ENCODE data around the gene PARP6. TPM values are rescaled to one million over a fixed set of nuclear protein-coding genes. Genes with fewer than 3 reads are reported as not detected.

The PARP6 gene, protein sequence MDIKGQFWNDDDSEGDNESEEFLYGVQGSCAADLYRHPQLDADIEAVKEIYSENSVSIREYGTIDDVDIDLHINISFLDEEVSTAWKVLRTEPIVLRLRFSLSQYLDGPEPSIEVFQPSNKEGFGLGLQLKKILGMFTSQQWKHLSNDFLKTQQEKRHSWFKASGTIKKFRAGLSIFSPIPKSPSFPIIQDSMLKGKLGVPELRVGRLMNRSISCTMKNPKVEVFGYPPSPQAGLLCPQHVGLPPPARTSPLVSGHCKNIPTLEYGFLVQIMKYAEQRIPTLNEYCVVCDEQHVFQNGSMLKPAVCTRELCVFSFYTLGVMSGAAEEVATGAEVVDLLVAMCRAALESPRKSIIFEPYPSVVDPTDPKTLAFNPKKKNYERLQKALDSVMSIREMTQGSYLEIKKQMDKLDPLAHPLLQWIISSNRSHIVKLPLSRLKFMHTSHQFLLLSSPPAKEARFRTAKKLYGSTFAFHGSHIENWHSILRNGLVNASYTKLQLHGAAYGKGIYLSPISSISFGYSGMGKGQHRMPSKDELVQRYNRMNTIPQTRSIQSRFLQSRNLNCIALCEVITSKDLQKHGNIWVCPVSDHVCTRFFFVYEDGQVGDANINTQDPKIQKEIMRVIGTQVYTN
- 12.2 and 15.5 TPM in 2 replicates for total RNA-seq

DNA sequence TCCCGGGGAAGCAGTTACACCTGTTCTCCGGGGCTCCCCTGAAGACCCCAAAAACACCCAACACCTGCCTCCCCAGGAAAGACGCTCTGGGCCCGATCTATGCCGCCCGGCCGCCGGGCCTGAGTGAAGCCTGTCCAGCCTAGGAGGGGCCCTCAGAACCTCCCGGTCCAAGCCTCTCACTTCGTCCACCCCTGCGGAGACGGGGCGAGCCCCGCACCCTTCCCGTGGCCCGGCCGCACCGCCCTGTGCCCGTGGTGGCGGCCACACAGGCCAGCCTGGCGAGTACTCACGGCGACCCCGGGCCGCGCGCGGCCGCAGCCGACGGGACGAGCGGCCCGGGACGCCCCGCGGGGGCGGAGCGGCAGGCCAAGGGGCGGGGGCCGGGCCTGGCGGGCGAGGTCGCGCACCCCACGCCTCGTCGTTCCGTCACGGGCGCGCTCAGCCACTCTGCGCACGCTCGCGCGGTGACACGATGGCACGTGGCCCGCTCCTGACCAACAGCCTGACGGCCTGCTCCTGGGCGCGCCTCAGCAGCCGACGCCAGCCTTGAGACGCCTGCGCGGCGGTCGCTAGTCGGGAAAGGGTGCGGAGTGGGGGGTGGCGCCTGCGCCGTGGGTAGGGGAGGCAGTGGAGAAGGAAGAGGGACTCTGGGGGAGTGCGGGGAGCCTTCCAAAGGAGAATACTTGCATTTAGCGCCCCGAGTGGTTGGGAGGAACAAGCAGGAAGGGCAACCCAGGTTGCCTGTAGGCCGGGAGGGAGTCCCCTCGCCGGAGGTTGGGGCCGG lies at the start of gene PARP6:
PARP6 (minus strand) TSS at position 342 of the 784 bp plus-strand sequence. CDS start 5,077 bp downstream, outside the sequence.

DNA sequence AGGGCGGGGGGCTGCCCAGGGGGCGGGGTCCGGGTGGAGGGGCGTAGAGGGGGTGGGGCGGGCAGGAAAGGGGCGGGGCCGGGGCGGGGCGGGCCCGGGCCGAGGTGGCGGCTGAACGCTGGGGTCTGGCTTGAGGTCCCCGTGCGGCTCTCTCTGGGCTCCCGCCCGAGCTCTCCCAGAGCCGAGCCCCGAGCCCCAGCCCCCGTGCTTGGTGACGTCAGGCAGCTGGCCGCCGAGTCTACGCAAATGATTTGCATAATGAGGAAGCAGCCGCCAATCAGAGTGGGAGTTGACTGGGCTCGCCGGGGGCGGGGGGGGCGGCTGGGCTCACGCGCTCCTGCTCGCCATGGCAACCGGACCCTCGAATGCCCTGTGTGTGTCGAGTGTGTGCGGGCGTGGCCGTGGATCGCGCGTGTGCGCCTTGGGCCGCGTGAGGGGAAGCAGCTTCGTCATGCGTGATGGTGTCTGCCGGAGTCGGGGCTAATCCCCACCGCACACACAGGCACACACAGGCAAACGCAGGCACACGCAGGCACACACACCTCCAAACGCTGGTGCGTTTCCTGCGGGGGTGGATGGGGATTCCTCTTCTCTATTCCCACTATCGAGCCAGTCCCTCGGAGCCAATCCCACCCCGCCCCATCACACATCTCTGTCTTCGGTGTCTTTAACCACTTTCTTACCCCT lies 47.8 kb upstream of the PARP6 start, which contains the start of gene CELF6:
CELF6 (minus strand) TSS at position 173 of the 687 bp plus-strand sequence. CDS start 283 bp downstream, outside the sequence.

DNA sequence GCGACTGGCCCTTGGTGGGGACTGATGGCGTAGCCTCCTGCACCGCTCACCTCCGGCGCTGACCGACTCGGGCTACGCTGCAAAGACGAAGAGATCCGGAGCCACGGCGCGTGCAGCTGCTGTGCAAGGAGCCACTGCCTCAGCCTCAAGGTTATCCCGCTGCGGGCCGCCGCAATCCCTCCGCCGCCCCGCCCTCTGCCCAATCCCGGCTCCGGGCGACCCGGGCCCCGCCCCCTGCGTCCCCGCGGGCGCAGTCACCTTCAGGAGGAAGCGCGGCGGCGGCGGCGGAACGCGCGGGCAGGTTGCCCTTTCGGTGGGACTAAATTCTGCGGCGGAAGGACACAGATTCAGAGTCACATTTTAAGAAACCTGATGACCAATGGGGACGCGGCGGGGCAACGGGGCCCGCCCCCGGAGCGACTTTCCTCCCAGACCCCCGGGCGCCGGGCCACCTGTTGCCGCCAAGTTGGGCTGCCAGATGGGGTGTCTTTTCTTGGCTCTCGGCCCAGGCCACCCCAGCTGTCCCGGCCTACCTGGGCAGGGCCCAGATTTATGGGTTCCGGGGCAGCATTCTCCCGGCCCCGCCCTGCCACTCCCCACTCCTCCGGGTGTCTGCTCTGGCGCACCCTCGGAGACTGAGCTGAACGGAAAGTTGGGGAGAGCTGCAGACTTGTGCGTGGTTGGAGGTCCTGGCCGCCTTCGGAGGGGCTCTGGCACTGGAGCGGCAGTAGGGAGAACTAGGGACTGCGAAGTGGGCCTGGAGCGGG lies 41.1 kb downstream of the PARP6 start, which contains the start of gene PKM:
PKM (minus strand) TSS at position 125 of the 767 bp plus-strand sequence. CDS start 12,093 bp downstream, outside the sequence.

DNA sequence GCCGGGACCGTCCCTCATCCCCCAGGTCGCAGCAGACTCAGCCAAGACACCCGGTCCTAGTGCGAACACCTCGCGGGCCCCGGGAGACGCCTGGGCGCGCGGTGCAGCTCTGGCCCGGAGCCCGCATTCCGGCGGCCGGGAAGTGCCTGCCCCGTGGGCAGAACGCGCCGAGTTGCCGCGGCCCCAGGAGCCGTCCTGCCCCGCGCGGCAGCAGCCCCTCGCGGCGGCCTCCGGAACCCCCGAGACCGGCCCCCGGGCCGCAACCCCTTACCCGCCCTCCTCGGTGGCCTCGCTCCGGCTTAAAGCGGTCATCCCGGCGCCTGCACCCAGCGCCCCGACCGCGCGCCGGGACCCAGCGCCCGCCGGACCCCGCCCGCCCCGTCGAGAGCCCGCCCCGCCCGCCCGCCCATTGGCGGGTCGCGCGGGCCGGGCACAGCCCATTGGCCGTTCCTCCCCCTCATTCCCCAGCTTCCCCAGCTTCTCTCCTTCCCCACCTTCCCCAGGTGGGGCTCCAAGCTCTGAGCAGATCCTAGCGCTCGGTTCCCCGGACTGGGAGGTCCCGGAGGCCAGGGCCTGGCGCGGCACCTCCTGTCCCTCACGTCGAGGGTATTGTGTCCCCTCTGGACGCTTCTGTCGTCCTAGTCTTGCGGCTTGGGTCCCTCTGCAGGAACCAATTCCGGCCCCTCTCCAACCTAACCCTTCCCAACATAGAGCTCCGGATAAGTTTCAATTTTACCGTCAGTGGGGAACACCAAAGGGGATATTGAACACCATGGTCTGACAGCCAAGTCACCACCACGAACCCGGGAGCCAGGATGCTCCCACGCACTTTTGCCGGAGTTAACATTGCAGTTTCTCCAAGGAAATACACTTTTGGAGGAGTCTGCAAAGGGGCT lies 74.6 kb downstream of the PARP6 start, which contains the start of gene GRAMD2A:
GRAMD2A (minus strand) TSS at position 328 of the 896 bp plus-strand sequence.

Other genes with a start within 250 kb of the PARP6 start
- 49.7 and 51.2 TPM in 2 replicates for gene MYO9A, start 154.4 kb downstream of the PARP6 start, total RNA-seq
- gene SENP8, start 154.2 kb downstream of the PARP6 start, total RNA-seq, result 2.0 and 2.6 TPM in 2 replicates
- gene GRAMD2A, start 74.8 kb downstream of the PARP6 start, total RNA-seq, result 0.06 TPM in 1 of 2 replicates, not detected in the other
- gene PKM, start 41.4 kb downstream of the PARP6 start, total RNA-seq, result 2,246 and 2,475 TPM in 2 replicates
- 0.13 and 0.25 TPM in 2 replicates for gene CELF6, start 47.6 kb upstream of the PARP6 start, total RNA-seq
- gene HEXA, start 103.5 kb upstream of the PARP6 start, total RNA-seq, result 56.1 and 81.2 TPM in 2 replicates
- gene TMEM202, start 125.8 kb upstream of the PARP6 start, total RNA-seq, result not detected in 2 replicates
- gene ARIH1, start 201.8 kb upstream of the PARP6 start, total RNA-seq, result 43.2 and 57.6 TPM in 2 replicates